Smooth muscle cell (in vitro differentiated cells): ENCODE results near the gene WDR75. TPM values are rescaled to one million over a fixed set of nuclear protein-coding genes. Genes with fewer than 3 reads are reported as not detected.

Experiments
- DNase-seq: peaks from one replicate; lab custom pipeline; 2025; ENCODE audit not compliant: unreplicated experiment; lab: John Stamatoyannopoulos, UW
- H2AFZ ChIP-seq: fragments of 200-600 bp; sonication (generic); 2 replicates; pipeline ENCODE4 v1.6.0; 2016; ENCODE audit warnings: antibody characterized with exemption, low read depth, mild to moderate bottlenecking
- H3F3A ChIP-seq: fragments of 200-600 bp; sonication (generic); 2 replicates; pipeline ENCODE4 v1.6.0; 2017; ENCODE audit warnings: antibody characterized with exemption, low read depth
- H3K27ac ChIP-seq: fragments of 200-600 bp; sonication (generic); 2 replicates; pipeline ENCODE4 v1.5.1; 2016; ENCODE audit warnings: low read depth, mild to moderate bottlenecking
- H3K27me3 ChIP-seq: fragments of 200-600 bp; sonication (generic); 2 replicates; pipeline ENCODE4 v1.6.1; 2016; ENCODE audit warnings: low read depth, mild to moderate bottlenecking
- H3K36me3 ChIP-seq: fragments of 200-600 bp; sonication (generic); 2 replicates; pipeline ENCODE4 v1.5.1; 2016; ENCODE audit warnings: low read depth
- H3K4me1 ChIP-seq: fragments of 200-600 bp; sonication (generic); 2 replicates; pipeline ENCODE4 v1.5.1; 2016; ENCODE audit warnings: low read depth
- H3K4me2 ChIP-seq: fragments of 200-600 bp; sonication (generic); 2 replicates; pipeline ENCODE4 v1.6.0; 2016; ENCODE audit warnings: mild to moderate bottlenecking
- H3K4me3 ChIP-seq: fragments of 200-600 bp; sonication (generic); 2 replicates; pipeline ENCODE4 v1.5.1; 2016; ENCODE audit warnings: mild to moderate bottlenecking
- H3K79me2 ChIP-seq: fragments of 200-600 bp; sonication (generic); 2 replicates; pipeline ENCODE4 v1.6.0; 2016; ENCODE audit warnings: low read depth, mild to moderate bottlenecking
- H3K9ac ChIP-seq: fragments of 200-600 bp; sonication (generic); 2 replicates; pipeline ENCODE4 v1.6.0; 2016; ENCODE audit warnings: low read depth
- H3K9me3 ChIP-seq: fragments of 200-600 bp; sonication (generic); replicated peaks from 2 replicates; pipeline ENCODE4 v1.5.1; 2016; ENCODE audit warnings: low read depth
- H4K20me1 ChIP-seq: fragments of 200-600 bp; sonication (generic); 2 replicates; pipeline ENCODE4 v1.6.0; 2016; ENCODE audit warnings: low read depth
- CTCF ChIP-seq: fragments of 200-600 bp; sonication (generic); IDR thresholded peaks from 2 replicates; pipeline ENCODE4 v1.5.1; 2017; ENCODE audit warnings: borderline replicate concordance, mild to moderate bottlenecking, antibody characterized with exemption; ENCODE audit not compliant: insufficient read depth, poor library complexity, severe bottlenecking
- WGBS: methylation state at CpG from one replicate; pipeline ENCODE4 v1.1.7; 2016; ENCODE audit warnings: low lambda C conversion rate; 5-methylcytosine and 5-hydroxymethylcytosine counted together
- polyA plus RNA-seq: library from polyadenylated mRNA; unstranded; fragments of >200 nt; fragmentation: Nextera tagmentation; extraction: Ambion mirVana; gene quantifications from 2 replicates; pipeline ENCODE4 v1.2.1, GENCODE V29; 2016
- total RNA-seq: library from RNA; depleted of rRNA; stranded (reverse); fragments of >200 nt; gene quantifications from 2 replicates; pipeline ENCODE4 v1.2.3, GENCODE V29; 2014

Gene WDR75
- total and polyA plus RNA-seq, 2 experiments from 2014 or later: 22.7 to 63.0 TPM

DNA sequence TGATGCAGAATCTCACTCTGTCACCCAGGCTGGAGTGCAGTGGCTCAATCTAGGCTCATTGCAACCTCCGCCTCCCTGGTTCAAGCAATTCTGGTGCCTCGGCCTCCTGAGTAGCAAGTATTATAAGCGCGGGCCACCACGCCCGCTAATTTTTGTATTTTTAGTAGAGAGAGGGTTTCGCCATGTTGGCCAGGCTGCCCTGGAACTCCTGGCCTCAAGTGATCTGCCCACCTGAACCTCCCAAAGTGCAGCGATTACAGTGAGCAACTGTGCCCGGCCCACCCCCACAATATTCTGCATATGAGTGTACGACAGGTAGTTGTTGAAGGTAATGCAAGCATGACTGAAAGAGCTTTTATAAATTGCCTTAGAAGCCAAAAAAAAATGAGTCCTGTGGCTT is 1.2 kb downstream of the WDR75 start:
- no peaks in the 10 kb centered on the region for H3K36me3 ChIP-seq

GRCh38 chr2:189444322-189444721 is 3.0 kb downstream of the WDR75 start:
- no peak overlapping the region for H3K9ac ChIP-seq
- H3K27ac ChIP-seq: no peak overlapping the region
- DNase-seq: no peak
- no peaks in the 10 kb centered on the region for H3K9me3 ChIP-seq
- peaks cover 6% of the 10 kb centered on the region for H4K20me1 ChIP-seq
- TF ChIP-seq CTCF: no peak
- no peak overlapping the region for H3K4me2 ChIP-seq
- 76% methylated on average over 1 of the region's 1 CpG for WGBS
- H2AFZ ChIP-seq: no peak overlapping the region
- peaks cover 63% of the 10 kb centered on the region for H3K79me2 ChIP-seq
- H3F3A ChIP-seq: no peaks in the 10 kb centered on the region
- peaks cover 13% of the 10 kb centered on the region for H3K36me3 ChIP-seq
- H3K4me1 ChIP-seq: peaks cover 9% of the 10 kb centered on the region
- H3K27me3 ChIP-seq: no peaks in the 10 kb centered on the region
- no peak overlapping the region for H3K4me3 ChIP-seq

More for the DNA sequence above, 1.2 kb downstream of the WDR75 start:
- no peaks in the 10 kb centered on the region for H3K27me3 ChIP-seq
- H3K9ac ChIP-seq: no peak overlapping the region
- peaks cover 9% of the 10 kb centered on the region for H3K4me1 ChIP-seq
- H3F3A ChIP-seq: no peaks in the 10 kb centered on the region
- peak overlapping the region; percentile 80 for H3K4me3 ChIP-seq
- TF ChIP-seq CTCF: no peak
- 96% methylated on average over 10 of the region's 10 CpGs for WGBS
- no peak overlapping the region for H3K27ac ChIP-seq
- H3K79me2 ChIP-seq: peaks cover 56% of the 10 kb centered on the region
- no peak for DNase-seq
- no peaks in the 10 kb centered on the region for H3K9me3 ChIP-seq
- H4K20me1 ChIP-seq: peaks cover 6% of the 10 kb centered on the region
- no peak overlapping the region for H2AFZ ChIP-seq
- peak overlapping the region; percentile 95 for H3K4me2 ChIP-seq

GRCh38 chr2:189446780-189447179 is 5.5 kb downstream of the WDR75 start:
- H2AFZ ChIP-seq: no peak overlapping the region
- H3K4me1 ChIP-seq: peaks cover 3% of the 10 kb centered on the region
- no peak overlapping the region for H3K4me3 ChIP-seq
- H3K27ac ChIP-seq: peak overlapping the region; percentile 27
- peaks cover 60% of the 10 kb centered on the region for H3K79me2 ChIP-seq
- TF ChIP-seq CTCF: no peak
- no peaks in the 10 kb centered on the region for H3F3A ChIP-seq
- H3K27me3 ChIP-seq: no peaks in the 10 kb centered on the region
- no peak overlapping the region for H3K9ac ChIP-seq
- no peaks in the 10 kb centered on the region for H3K9me3 ChIP-seq
- H3K4me2 ChIP-seq: no peak overlapping the region
- no peak for DNase-seq
- H3K36me3 ChIP-seq: peaks cover 21% of the 10 kb centered on the region
- 92% methylated on average over 2 of the region's 2 CpGs for WGBS
- peaks cover 10% of the 10 kb centered on the region for H4K20me1 ChIP-seq

DNA sequence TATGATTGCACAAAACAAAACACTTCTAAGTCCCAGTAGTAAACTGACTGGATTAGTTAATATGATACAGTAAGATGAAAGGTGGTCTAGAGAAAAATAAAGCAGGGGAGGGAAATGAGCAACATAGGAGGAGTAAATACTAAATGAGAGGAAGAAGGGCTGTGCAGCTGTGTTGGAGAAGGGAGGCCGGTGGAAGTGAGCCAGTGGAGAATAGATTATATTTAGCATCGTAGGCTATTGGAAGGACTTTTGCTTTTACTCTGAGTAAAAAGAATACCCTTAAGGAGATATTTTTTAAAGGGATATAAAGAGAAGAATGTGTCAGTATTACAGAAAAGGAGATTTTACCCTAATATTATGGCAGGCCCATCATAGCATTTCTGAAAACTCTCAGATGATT is 12.7 kb downstream of the WDR75 start:
- peaks cover 4% of the 10 kb centered on the region for H4K20me1 ChIP-seq
- WGBS: 97% methylated on average over 2 of the region's 2 CpGs

More for the DNA sequence above, 12.7 kb downstream of the WDR75 start:
- no peaks in the 10 kb centered on the region for H3F3A ChIP-seq
- DNase-seq: no peak
- no peak overlapping the region for H2AFZ ChIP-seq
- H3K4me3 ChIP-seq: no peak overlapping the region
- no peak overlapping the region for H3K4me2 ChIP-seq
- H3K36me3 ChIP-seq: peaks cover 51% of the 10 kb centered on the region
- H3K4me1 ChIP-seq: no peaks in the 10 kb centered on the region
- no peak overlapping the region for H3K27ac ChIP-seq
- H3K27me3 ChIP-seq: no peaks in the 10 kb centered on the region
- TF ChIP-seq CTCF: no peak
- no peaks in the 10 kb centered on the region for H3K79me2 ChIP-seq
- no peak overlapping the region for H3K9ac ChIP-seq
- no peaks in the 10 kb centered on the region for H3K9me3 ChIP-seq
